Stimulated activated memory B cell treated with anti-CD40 and anti-IgM and Interleukin-4, amounts not matched to agents 10 μg/mL and 1 μg/mL and 100 μg/mL, for 72 hours (primary cell): Measurements from ENCODE around the gene PHOX2A.
A peak's percentile ranks its signal among the peaks of the same experiment; 100 is the strongest.

Experiments used
- ATAC-seq: fragments of 150-1000 bp; cut with Tn5 transposase; 2 replicates; pipeline ENCODE4 v1.10.0; 2021
- H3K27ac Mint-ChIP-seq: one replicate; pipeline ENCODE4 v1.8.0; 2022; ENCODE audit warnings: mild to moderate bottlenecking, mixed read lengths
- H3K27me3 Mint-ChIP-seq: one replicate; pipeline ENCODE4 v1.8.0; 2022; ENCODE audit warnings: mixed read lengths
- H3K36me3 Mint-ChIP-seq: one replicate; pipeline ENCODE4 v1.8.0; 2022; ENCODE audit warnings: mixed read lengths
- H3K4me1 Mint-ChIP-seq: one replicate; pipeline ENCODE4 v1.8.0; 2022; ENCODE audit warnings: mixed read lengths
- H3K4me3 Mint-ChIP-seq: one replicate; pipeline ENCODE4 v1.8.0; 2022; ENCODE audit warnings: mild to moderate bottlenecking, moderate library complexity, mixed read lengths
- H3K9me3 Mint-ChIP-seq: one replicate; pipeline ENCODE4 v1.8.0; 2022; ENCODE audit warnings: mixed read lengths

The PHOX2A gene

GRCh38 chr11:72232260-72233055 lies 11.5 kb downstream of the PHOX2A start:
- H3K36me3 Mint-ChIP-seq: peaks cover 52% of the 10 kb centered on the region
- no peaks in the 10 kb centered on the region for H3K9me3 Mint-ChIP-seq
- no peak overlapping the region for H3K27ac Mint-ChIP-seq
- no peak overlapping the region for H3K4me3 Mint-ChIP-seq
- no peak for ATAC-seq
- peaks cover 27% of the 10 kb centered on the region for H3K4me1 Mint-ChIP-seq
- H3K27me3 Mint-ChIP-seq: no peaks in the 10 kb centered on the region

- H3K4me1 Mint-ChIP-seq: peaks cover 30% of the 10 kb centered on the region
- no peaks in the 10 kb centered on the region for H3K9me3 Mint-ChIP-seq
- H3K36me3 Mint-ChIP-seq: peaks cover 44% of the 10 kb centered on the region
- H3K27me3 Mint-ChIP-seq: no peaks in the 10 kb centered on the region
- H3K4me3 Mint-ChIP-seq: no peak overlapping the region
- no peak for ATAC-seq
- H3K27ac Mint-ChIP-seq: no peak overlapping the region
Measured at GRCh38 chr11:72231396-72232259, 12.3 kb downstream of the PHOX2A start.

DNA sequence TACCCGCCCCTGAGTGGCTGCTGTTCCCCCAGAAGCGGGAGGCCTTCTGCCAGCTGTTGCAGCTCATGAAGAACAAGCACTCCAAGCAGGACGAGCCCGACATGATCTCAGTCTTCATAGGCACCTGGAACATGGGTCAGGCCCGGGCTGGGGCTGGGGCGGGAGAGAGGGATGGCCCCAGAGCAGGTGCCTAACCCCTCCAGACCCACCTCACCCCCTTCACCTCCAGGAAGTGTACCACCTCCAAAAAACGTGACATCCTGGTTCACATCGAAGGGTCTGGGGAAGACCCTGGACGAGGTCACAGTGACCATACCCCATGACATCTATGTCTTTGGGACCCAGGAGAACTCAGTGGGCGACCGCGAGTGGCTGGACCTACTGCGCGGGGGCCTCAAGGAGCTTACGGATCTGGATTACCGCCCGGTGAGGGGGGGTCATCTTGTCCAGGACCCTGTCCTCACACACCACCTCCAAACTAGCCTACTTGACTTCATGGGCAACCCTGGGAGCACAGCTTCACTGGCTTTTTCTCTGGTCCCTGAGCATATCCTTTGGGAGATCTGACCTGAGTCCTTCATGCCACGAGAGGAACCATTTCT lies 13.1 kb downstream of the PHOX2A start:
- Mint-ChIP-seq H3K27ac (no peak overlapping the region), H3K36me3 (peaks cover 43% of the 10 kb centered on the region), H3K4me1 (peaks cover 38% of the 10 kb centered on the region), H3K27me3 (no peaks in the 10 kb centered on the region), H3K9me3 (no peaks in the 10 kb centered on the region), H3K4me3 (no peak overlapping the region)
- no peak for ATAC-seq

- no peak overlapping the region for H3K27ac Mint-ChIP-seq
Measured at GRCh38 chr11:72229925-72230763, 13.8 kb downstream of the PHOX2A start.

DNA sequence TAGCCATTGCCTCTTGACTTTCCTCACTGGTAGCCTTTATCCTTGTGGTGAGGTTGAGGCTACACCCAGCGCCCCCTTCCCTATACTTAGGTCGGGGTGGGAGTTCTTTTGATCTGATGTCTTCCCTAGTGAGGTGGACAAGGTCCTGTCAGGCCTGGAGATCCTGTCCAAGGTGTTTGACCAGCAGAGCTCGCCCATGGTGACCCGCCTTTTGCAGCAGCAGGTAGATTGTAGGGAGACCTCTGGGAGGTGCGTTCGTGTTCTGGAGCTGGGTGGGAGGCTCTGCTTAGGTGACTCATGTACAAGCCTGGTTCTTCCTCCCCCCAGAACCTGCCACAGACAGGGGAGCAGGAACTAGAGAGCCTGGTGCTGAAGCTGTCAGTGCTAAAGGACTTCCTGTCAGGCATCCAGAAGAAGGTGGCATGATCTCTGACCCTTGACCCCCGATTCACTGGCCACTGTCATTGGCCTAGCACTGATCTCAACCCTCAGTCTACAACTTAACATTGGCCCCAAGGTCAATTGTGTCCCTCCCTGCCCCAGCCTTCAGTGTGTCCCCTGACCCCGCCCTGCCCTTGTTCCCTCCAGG lies 14.5 kb downstream of the PHOX2A start:
- Mint-ChIP-seq H3K36me3 (peaks cover 35% of the 10 kb centered on the region), H3K27ac (no peak overlapping the region), H3K4me1 (peaks cover 43% of the 10 kb centered on the region), H3K9me3 (no peaks in the 10 kb centered on the region), H3K27me3 (no peaks in the 10 kb centered on the region), H3K4me3 (no peak overlapping the region)
- ATAC-seq: no peak

More at GRCh38 chr11:72229925-72230763, 13.8 kb downstream of the PHOX2A start:
- Mint-ChIP-seq H3K9me3 (no peaks in the 10 kb centered on the region), H3K27me3 (no peaks in the 10 kb centered on the region), H3K36me3 (peaks cover 39% of the 10 kb centered on the region), H3K4me3 (no peak overlapping the region), H3K4me1 (peaks cover 45% of the 10 kb centered on the region)
- no peak for ATAC-seq

DNA sequence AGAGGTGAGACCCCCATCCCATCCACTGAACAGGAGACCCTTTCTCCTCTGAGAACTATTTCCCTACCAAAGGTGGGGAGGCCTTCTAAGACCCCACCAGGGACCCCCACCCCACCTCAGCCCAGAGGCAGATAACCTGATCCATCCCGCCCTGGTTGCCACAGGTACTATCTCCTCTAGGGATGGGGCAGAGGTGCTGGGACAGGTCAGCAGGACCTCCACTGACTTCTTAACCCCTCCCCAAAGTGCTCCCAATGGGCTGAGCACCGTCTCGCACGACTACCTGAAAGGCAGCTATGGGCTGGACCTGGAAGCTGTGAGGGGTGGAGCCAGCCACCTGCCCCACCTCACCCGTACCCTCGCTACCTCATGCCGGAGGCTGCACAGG lies 15.1 kb downstream of the PHOX2A start:
- no peaks in the 10 kb centered on the region for H3K27me3 Mint-ChIP-seq
- ATAC-seq: no peak
- H3K9me3 Mint-ChIP-seq: no peaks in the 10 kb centered on the region
- peaks cover 43% of the 10 kb centered on the region for H3K4me1 Mint-ChIP-seq
- no peak overlapping the region for H3K27ac Mint-ChIP-seq
- no peak overlapping the region for H3K4me3 Mint-ChIP-seq
- peaks cover 29% of the 10 kb centered on the region for H3K36me3 Mint-ChIP-seq

- no peaks in the 10 kb centered on the region for H3K27me3 Mint-ChIP-seq
- no peak overlapping the region for H3K27ac Mint-ChIP-seq
- peaks cover 38% of the 10 kb centered on the region for H3K4me1 Mint-ChIP-seq
- H3K9me3 Mint-ChIP-seq: no peaks in the 10 kb centered on the region
- H3K36me3 Mint-ChIP-seq: peaks cover 28% of the 10 kb centered on the region
- ATAC-seq: no peak
- no peak overlapping the region for H3K4me3 Mint-ChIP-seq
Measured at GRCh38 chr11:72228229-72228843, 15.6 kb downstream of the PHOX2A start.

GRCh38 chr11:72227316-72228228 lies 16.4 kb downstream of the PHOX2A start:
- Mint-ChIP-seq H3K9me3 (no peaks in the 10 kb centered on the region), H3K27ac (peak overlapping the region; percentile 98), H3K4me1 (peaks cover 35% of the 10 kb centered on the region), H3K36me3 (peaks cover 24% of the 10 kb centered on the region), H3K4me3 (no peak overlapping the region), H3K27me3 (no peaks in the 10 kb centered on the region)
- ATAC-seq: no peak

- ATAC-seq: no peak
- Mint-ChIP-seq H3K27ac (peak overlapping the region; percentile 98), H3K9me3 (no peaks in the 10 kb centered on the region), H3K4me3 (no peak overlapping the region), H3K4me1 (peaks cover 40% of the 10 kb centered on the region), H3K27me3 (no peaks in the 10 kb centered on the region), H3K36me3 (peaks cover 18% of the 10 kb centered on the region)
Measured at GRCh38 chr11:72226701-72227100, 17.3 kb downstream of the PHOX2A start.

DNA sequence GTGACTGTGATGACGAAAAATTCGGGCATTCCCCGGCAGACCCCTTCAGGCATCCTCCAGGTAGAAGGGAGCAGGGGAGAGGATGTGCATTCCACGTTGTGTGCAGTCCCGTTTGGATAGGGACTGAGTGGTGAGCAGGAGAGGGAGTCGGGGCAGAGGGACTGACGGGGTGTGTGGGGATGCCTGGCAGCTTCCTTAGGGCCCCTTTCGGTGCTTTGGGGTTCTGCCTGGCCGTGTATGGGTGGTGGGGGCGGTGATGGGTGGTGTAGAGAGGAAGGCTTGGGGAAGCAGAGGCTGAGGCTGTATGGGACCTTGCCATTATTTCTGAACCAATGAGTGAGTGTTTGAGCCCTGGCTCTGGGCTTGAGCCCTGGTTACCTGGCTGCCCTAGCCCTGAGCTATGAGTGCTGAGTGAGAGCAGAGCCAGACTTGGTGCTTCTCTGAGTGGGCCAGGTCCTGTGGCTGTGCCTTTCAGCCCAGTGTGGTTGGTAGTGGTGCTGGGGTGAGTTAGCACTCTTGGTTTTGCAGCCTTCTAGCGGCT lies 18.5 kb downstream of the PHOX2A start:
- Mint-ChIP-seq H3K27ac (peak overlapping the region; percentile 98), H3K4me1 (peaks cover 51% of the 10 kb centered on the region), H3K4me3 (peak overlapping the region; percentile 91), H3K27me3 (no peaks in the 10 kb centered on the region), H3K36me3 (peaks cover 12% of the 10 kb centered on the region), H3K9me3 (no peaks in the 10 kb centered on the region)
- no peak for ATAC-seq

DNA sequence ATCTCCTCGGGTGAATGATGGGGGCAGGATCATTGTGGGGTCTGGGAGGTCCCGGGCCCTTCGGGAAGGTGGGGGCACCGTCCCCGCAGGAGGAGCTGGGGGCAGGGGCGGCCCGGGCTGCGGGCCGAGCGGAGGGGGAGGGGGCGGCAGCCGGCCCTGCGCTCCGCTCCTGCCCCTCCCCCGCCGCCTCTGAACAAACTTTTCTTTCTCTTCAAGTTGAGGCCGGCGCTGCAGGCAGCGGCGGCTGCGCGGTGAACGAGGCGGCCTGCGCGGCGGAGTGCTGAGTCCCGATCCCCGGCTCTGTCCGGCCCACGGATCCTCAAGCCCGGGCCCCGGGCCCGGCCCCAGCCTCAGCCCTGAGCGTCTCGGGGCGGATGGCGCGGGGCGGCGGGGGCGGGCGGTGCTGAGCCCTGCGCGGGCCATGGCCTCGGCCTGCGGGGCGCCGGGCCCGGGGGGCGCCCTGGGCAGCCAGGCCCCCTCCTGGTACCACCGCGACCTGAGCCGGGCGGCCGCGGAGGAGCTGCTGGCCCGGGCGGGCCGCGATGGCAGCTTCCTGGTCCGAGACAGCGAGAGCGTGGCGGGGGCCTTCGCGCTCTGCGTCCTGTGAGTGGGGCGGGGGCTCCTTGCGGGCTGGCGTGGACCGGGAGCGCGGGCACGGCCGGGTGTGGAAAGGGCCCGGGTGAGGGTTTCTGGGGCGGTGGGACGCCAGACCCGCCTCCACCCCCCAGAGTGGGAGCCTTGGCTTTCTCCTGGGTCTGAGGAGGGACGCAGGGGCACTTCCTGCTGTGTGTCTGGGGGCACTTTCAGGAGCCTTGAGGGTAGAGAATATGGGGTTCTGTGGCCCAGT lies 19.2 kb downstream of the PHOX2A start, which contains the start of gene INPPL1:
Gene INPPL1 (plus strand): TSS at position 204 of the 847 bp plus-strand sequence. CDS start 218 bp downstream, at position 422.
- Mint-ChIP-seq H3K36me3 (peaks cover 12% of the 10 kb centered on the region), H3K4me3 (peak within 1 kb of the TSS; percentile 95), H3K4me1 (peaks cover 54% of the 10 kb centered on the region), H3K9me3 (no peaks in the 10 kb centered on the region), H3K27ac (peak within 1 kb of the TSS; percentile 98), H3K27me3 (no peaks in the 10 kb centered on the region)
- peak; percentile 1 for ATAC-seq
